Activated CD4-positive, alpha-beta T cell treated with anti-CD3 and anti-CD28 coated beads for 36 hours (primary cell): ENCODE results near the gene RNF168. TPM values are rescaled to one million over a fixed set of nuclear protein-coding genes. Genes with fewer than 3 reads are reported as not detected.
"Not testable (repeated sequence)": the region's sequence is repeated elsewhere in the genome, so short reads cannot be mapped to it uniquely, and the experiment has no call there.

Experiments
- ATAC-seq: fragments of 200-7000 bp; cut with Tn5 transposase; one replicate; pipeline ENCODE4 v1.10.0; 2021; ENCODE audit warnings: mild to moderate bottlenecking, moderate library complexity
- CTCF ChIA-PET: fragments of 350-600 bp; sonication (Branson Sonifier 250); formaldehyde crosslinking; loops from one replicate; lab custom pipeline; 2021; ENCODE audit warnings: antibody characterized with exemption; lab: Charles Lee
- POLR2A ChIA-PET: fragments of 350-600 bp; sonication (Branson Sonifier 250); formaldehyde crosslinking; loops from one replicate; lab custom pipeline; 2021; ENCODE audit warnings: antibody characterized with exemption, inconsistent platforms; lab: Charles Lee
- DNase-seq: peaks from one replicate; pipeline ENCODE4 v3.0.0-alpha.2; 2020
- H3K27ac Mint-ChIP-seq: one replicate; pipeline ENCODE4 v1.8.0; 2021; ENCODE audit warnings: mixed read lengths
- H3K27me3 Mint-ChIP-seq: one replicate; pipeline ENCODE4 v1.8.0; 2021; ENCODE audit warnings: mixed read lengths
- H3K36me3 Mint-ChIP-seq: one replicate; pipeline ENCODE4 v1.8.0; 2021; ENCODE audit warnings: low read depth, mixed read lengths
- H3K4me1 Mint-ChIP-seq: one replicate; pipeline ENCODE4 v1.8.0; 2021; ENCODE audit warnings: mixed read lengths
- H3K4me3 Mint-ChIP-seq: one replicate; pipeline ENCODE4 v1.8.0; 2021; ENCODE audit warnings: mild to moderate bottlenecking, moderate library complexity, mixed read lengths
- H3K9me3 Mint-ChIP-seq: one replicate; pipeline ENCODE4 v1.8.0; 2021; ENCODE audit warnings: low read depth, mixed read lengths
- intact Hi-C, 2 experiments: fragments of 100-400 bp; cut with DNase I in 1 of 2; cut with micrococcal nuclease in 1 of 2; formaldehyde crosslinking; loops; one replicate each; pipeline versions ENCODE4 v1.14.2 to v1.15.1; 2022 to 2024; cut with DNase I, micrococcal nuclease
- total RNA-seq, 2 experiments: library from RNA; stranded (reverse); gene quantifications; one replicate each; pipeline ENCODE4 v1.2.3, GENCODE V29; 2021

RNF168 gene
- total RNA-seq, 2 experiments from 2014 or later: 20.8 to 21.8 TPM

DNA sequence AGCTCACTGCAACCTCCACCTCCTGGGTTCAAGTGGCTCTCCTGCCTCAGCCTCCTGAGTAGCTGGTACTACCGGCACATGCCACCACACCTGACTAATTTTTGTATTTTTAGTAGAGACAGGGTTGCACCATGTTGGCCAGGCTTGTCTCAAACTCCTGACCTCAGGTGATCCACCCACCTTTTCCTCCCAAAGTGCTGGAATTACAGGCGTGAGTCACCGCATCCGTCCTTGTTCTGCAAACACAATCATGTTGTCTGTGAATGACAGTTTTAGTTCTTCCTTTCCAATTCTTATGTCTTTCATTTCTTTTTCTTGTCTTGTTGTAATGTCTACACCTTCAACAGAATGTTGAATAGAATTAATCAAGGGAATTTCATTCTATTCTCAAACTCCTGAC lies 27.9 kb upstream of the RNF168 start:
- no peak for ATAC-seq
- Mint-ChIP-seq H3K27ac (no peak overlapping the region), H3K4me1 (peaks cover 8% of the 10 kb centered on the region), H3K27me3 (peaks cover 2% of the 10 kb centered on the region), H3K4me3 (no peak overlapping the region), H3K36me3 (no peaks in the 10 kb centered on the region), H3K9me3 (peaks cover 2% of the 10 kb centered on the region)
- DNase-seq: no peak
- ChIA-PET POLR2A (no interaction called here), CTCF (interaction anchor here (0.6 to 1.0 kb wide), 3 partner anchors 9 to 562 kb away, joined by 3 to 7 read pairs (median 3); no protein-coding TSS in a partner anchor)
- intact Hi-C loops: no loop called here

- Mint-ChIP-seq H3K9me3 (peaks cover 2% of the 10 kb centered on the region), H3K27me3 (peaks cover 2% of the 10 kb centered on the region), H3K27ac (peak overlapping the region; percentile 72), H3K36me3 (no peaks in the 10 kb centered on the region), H3K4me1 (peaks cover 8% of the 10 kb centered on the region), H3K4me3 (peak overlapping the region; percentile 74)
- DNase-seq: peak; percentile 93
- ChIA-PET POLR2A (interaction anchor here (0.6 to 1.2 kb wide), 4 partner anchors 35 to 211 kb away, joined by 3 to 8 read pairs (median 4); partner anchors contain the start of genes DYNLT2B, FBXO45 and WDR53), CTCF (interaction anchor here (0.6 to 2.9 kb wide), 52 partner anchors 8 to 946 kb away, joined by 3 to 24 read pairs (median 4); partner anchors contain the start of genes FBXO45, UBXN7 and WDR53)
- ATAC-seq: peak; percentile 94
- intact Hi-C loops: loop anchor here (1.0 to 2.0 kb wide), 4 partner anchors 25 to 183 kb away; partner anchors contain the start of genes FBXO45 (in 2 of the 2), RNF168 (in 2 of the 2) and WDR53 (in 2 of the 2)
These were observed 25.2 kb upstream of the RNF168 start for GRCh38 chr3:196528639-196529233.

- ChIA-PET POLR2A (no interaction called here), CTCF (interaction anchor here (0.6 to 4.4 kb wide), 4 partner anchors 38 to 286 kb away, joined by 3 to 42 read pairs (median 3); no protein-coding TSS in a partner anchor)
- ATAC-seq (no peak), DNase-seq (no peak)
- Mint-ChIP-seq H3K36me3 (peaks cover 5% of the 10 kb centered on the region), H3K4me1 (peaks cover 8% of the 10 kb centered on the region), H3K9me3 (peaks cover 13% of the 10 kb centered on the region), H3K27me3 (no peaks in the 10 kb centered on the region), H3K27ac (no peak overlapping the region), H3K4me3 (no peak overlapping the region)
- intact Hi-C loops: no loop called here
These were observed 21.6 kb upstream of the RNF168 start for GRCh38 chr3:196525141-196525540.

DNA sequence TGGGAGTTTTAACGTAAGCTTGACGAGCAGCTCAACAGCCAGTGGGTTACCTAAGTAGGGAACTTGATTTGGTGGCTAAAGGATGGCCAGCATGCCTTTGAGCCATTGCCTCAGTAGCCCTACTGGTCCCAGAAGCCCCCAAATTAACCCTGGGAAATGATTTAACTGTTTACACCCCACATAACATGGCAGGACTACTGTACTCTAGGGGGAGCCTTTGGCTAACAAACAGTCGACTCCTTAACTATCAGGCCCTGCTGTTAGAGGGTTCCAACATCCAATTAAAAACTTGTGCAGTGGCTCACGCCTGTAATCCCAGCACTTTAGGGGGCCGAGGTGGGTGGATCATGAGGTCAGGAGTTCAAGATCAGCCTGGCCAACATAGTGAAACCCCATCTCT lies 21.0 kb upstream of the RNF168 start:
- Mint-ChIP-seq H3K27me3 (no peaks in the 10 kb centered on the region), H3K36me3 (peaks cover 7% of the 10 kb centered on the region), H3K4me3 (no peak overlapping the region), H3K4me1 (peaks cover 8% of the 10 kb centered on the region), H3K27ac (no peak overlapping the region), H3K9me3 (peaks cover 19% of the 10 kb centered on the region)
- no peak for ATAC-seq
- ChIA-PET CTCF (interaction anchor here (0.7 to 4.4 kb wide), 7 partner anchors 10 to 312 kb away, joined by 3 to 42 read pairs (median 4); no protein-coding TSS in a partner anchor), POLR2A (no interaction called here)
- intact Hi-C loops: no loop called here
- DNase-seq: no peak

DNA sequence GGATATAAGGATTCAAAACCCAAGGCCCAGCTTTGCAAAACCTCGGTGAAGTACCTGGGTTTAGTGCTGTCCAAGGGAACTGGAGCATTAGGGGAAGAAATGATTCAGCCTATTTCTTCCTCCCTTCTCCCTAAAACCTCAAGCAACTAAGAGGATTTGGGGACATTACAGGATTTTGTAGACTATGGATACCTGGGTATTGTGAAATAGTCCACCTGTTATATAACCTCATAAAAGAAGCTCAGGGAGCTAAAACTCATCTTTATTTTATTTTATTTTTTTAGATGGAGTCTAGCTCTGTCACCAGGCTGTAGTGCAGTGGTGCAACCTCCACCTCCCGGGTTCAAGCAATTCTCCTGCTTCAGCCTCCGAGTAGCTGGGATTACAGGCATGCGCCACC lies 20.3 kb upstream of the RNF168 start:
- Mint-ChIP-seq H3K9me3 (peaks cover 25% of the 10 kb centered on the region), H3K4me3 (no peak overlapping the region), H3K27me3 (no peaks in the 10 kb centered on the region), H3K27ac (no peak overlapping the region), H3K4me1 (peaks cover 8% of the 10 kb centered on the region), H3K36me3 (peaks cover 7% of the 10 kb centered on the region)
- POLR2A ChIA-PET: no interaction called here
- ATAC-seq (no peak), DNase-seq (no peak)
- intact Hi-C loops: no loop called here
- CTCF ChIA-PET: interaction anchor here (0.6 to 4.4 kb wide), 10 partner anchors 10 to 230 kb away, joined by 3 to 42 read pairs (median 6); no protein-coding TSS in a partner anchor

DNA sequence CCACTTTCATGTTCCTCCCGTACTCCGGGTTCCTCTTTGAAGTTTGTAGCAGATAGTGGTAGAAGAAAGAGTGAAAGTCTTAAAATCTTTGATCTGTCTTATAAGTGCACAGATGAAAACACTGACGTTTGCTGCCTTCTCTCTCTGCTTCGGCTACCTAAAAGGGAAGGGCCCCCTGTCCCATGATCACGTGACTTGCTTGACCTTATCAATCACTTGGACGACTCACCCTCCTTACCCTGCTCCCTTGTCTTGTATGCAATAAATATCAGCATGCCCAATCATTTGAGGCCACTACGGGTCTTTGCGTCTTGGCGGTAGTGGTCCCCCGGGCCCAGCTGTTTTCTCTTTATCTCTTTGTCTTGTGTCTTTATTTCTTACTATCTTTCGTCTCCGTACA lies 17.7 kb upstream of the RNF168 start:
- DNase-seq: not testable (repeated sequence)

DNA sequence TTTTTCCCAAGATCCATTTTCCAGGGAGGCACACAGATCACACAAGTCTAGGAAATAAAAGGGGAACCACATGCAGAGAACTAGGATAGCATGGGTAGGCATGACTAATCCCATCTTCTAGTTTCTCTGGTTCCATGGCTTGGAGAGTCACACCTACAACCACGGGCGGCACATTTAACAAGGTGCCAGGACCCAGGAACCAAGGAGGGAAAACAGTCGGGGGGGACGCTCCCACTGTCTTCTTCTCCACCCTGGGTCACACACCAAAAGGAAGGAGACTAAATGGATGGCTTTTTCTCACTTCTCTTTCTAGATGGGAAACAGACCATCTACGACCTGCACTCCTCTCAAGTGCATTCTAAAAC lies 16.1 kb upstream of the RNF168 start:
- DNase-seq: peak; percentile 51
- peaks cover 2% of the 10 kb centered on the region for H3K27me3 Mint-ChIP-seq
- no peaks in the 10 kb centered on the region for H3K4me1 Mint-ChIP-seq
- ChIA-PET POLR2A (no interaction called here), CTCF (interaction anchor here (0.6 to 3.0 kb wide), 14 partner anchors 9 to 446 kb away, joined by 3 to 24 read pairs (median 4); partner anchors contain the start of gene DYNLT2B)
- intact Hi-C loops: loop anchor here (1.0 to 2.0 kb wide), 3 partner anchors 33 to 669 kb away; no protein-coding TSS in a partner anchor
- no peak overlapping the region for H3K27ac Mint-ChIP-seq
- H3K9me3 Mint-ChIP-seq: peaks cover 27% of the 10 kb centered on the region
- no peak for ATAC-seq
- peaks cover 7% of the 10 kb centered on the region for H3K36me3 Mint-ChIP-seq
- H3K4me3 Mint-ChIP-seq: no peak overlapping the region

More for the DNA sequence above, 17.7 kb upstream of the RNF168 start:
- H3K4me3 Mint-ChIP-seq, ATAC-seq, H3K36me3 Mint-ChIP-seq, H3K4me1 Mint-ChIP-seq, H3K27me3 Mint-ChIP-seq, H3K27ac Mint-ChIP-seq, POLR2A ChIA-PET, intact Hi-C loops: not testable (repeated sequence)
- CTCF ChIA-PET: interaction anchor here (0.7 to 4.4 kb wide), 8 partner anchors 13 to 296 kb away, joined by 3 to 42 read pairs (median 6); no protein-coding TSS in a partner anchor
- H3K9me3 Mint-ChIP-seq: peaks cover 27% of the 10 kb centered on the region

DNA sequence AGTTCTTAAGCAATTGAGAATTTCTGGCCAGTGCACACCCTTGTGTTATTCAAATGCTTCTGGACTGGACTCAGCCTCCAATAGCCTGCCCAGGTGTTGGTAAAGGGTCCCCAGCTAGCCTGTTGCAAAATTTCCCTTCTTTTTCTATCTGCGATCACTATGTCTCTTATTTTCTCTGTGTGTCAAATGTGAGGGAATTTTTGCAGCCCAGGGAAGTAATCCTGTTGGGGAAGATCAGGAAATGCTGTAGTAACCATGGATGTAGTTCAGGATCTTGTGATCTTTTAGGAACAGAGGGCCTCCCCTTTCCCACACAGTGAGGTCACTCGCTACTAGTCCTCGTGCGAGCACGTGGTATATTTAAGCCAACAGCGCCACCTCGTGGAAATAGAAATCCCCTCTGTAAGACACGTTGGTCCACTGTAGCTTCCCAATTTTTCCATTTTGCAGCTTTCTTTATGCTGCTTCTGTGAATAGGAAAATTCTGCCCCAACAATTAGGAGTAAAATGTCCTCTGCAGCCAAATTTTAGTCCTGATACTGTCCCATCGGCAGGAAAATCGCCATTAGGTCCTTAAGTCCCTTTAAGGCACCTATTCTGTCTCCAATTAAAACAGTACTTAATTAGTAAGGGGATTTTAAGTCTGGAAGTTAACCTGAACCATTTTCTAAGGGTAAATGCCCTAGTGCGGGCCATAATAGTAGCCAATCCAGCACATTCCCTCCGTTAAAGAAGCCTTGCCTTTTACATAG lies 15.6 kb upstream of the RNF168 start:
- POLR2A ChIA-PET: no interaction called here
- peaks cover 7% of the 10 kb centered on the region for H3K36me3 Mint-ChIP-seq
- H3K4me3 Mint-ChIP-seq: no peak overlapping the region

DNA sequence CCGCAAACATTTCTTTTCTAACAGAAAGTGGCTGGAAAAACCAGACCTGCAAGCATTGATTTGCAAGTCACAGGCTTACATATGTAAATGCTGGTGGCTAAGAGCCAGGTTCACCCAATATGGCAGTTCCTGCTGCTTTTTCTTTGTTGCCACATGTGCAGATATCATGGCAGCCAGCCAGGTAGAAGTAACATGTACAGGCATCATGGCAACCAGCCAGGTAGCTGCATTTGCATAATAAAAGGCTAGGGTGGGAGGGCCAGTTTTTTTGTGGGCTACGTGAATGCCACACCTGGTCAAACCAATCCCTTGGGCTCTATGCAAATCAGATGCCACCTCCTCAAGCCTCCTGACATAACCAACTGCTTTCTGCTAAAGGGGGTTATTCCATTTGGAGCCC lies 14.4 kb upstream of the RNF168 start:
- ATAC-seq (no peak), DNase-seq (no peak)
- ChIA-PET POLR2A (no interaction called here), CTCF (interaction anchor here (0.6 to 3.0 kb wide), 6 partner anchors 10 to 264 kb away, joined by 3 to 24 read pairs (median 8); partner anchors contain the start of gene RNF168)
- no peak overlapping the region for H3K4me3 Mint-ChIP-seq
- H3K36me3 Mint-ChIP-seq: peaks cover 7% of the 10 kb centered on the region
- H3K27me3 Mint-ChIP-seq: peaks cover 4% of the 10 kb centered on the region
- no peak overlapping the region for H3K27ac Mint-ChIP-seq
- H3K4me1 Mint-ChIP-seq: no peaks in the 10 kb centered on the region
- intact Hi-C loops: loop anchor here in 1 of 2 experiments (2.0 kb wide), 1 partner anchor 667 kb away; no protein-coding TSS in a partner anchor
- H3K9me3 Mint-ChIP-seq: peaks cover 27% of the 10 kb centered on the region

More for the DNA sequence above, 15.6 kb upstream of the RNF168 start:
- no peaks in the 10 kb centered on the region for H3K4me1 Mint-ChIP-seq
- DNase-seq: peak; percentile 84
- peak; percentile 73 for ATAC-seq
- H3K9me3 Mint-ChIP-seq: peaks cover 27% of the 10 kb centered on the region
- H3K27ac Mint-ChIP-seq: no peak overlapping the region
- intact Hi-C loops: loop anchor here (1.0 to 2.0 kb wide), 3 partner anchors 33 to 668 kb away; no protein-coding TSS in a partner anchor
- CTCF ChIA-PET: interaction anchor here (0.6 to 3.0 kb wide), 16 partner anchors 9 to 446 kb away, joined by 3 to 24 read pairs (median 4); partner anchors contain the start of genes DYNLT2B and RNF168
- H3K27me3 Mint-ChIP-seq: peaks cover 2% of the 10 kb centered on the region

- Mint-ChIP-seq H3K4me3 (no peak overlapping the region), H3K27ac (no peak overlapping the region), H3K4me1 (no peaks in the 10 kb centered on the region), H3K36me3 (peaks cover 7% of the 10 kb centered on the region), H3K9me3 (peaks cover 27% of the 10 kb centered on the region), H3K27me3 (peaks cover 4% of the 10 kb centered on the region)
- CTCF ChIA-PET: interaction anchor here (0.6 to 3.0 kb wide), 7 partner anchors 11 to 277 kb away, joined by 3 to 24 read pairs (median 7); partner anchors contain the start of gene RNF168
- POLR2A ChIA-PET: no interaction called here
- ATAC-seq: no peak
- intact Hi-C loops: no loop called here
- DNase-seq: no peak
These were observed 13.7 kb upstream of the RNF168 start for GRCh38 chr3:196517162-196517800.
